Small intestine (tissue), 7 donors: ENCODE measurements around the gene PITPNC1. TPM values are rescaled to one million over a fixed set of nuclear protein-coding genes. Genes with fewer than 3 reads are reported as not detected.

Experiments used
- DNase-seq, 2 donors: peaks; one replicate each; pipeline versions ENCODE4 v3.0.0 to v3.0.0-alpha.2; 2013
- FAIRE-seq: peaks from 2 replicates; lab custom pipeline; 2012; peaks lifted over from hg19 to GRCh38; lab: Jason Lieb, UNC
- H3K27ac ChIP-seq, 3 donors: one replicate each; pipeline ENCODE4 v1.5.1; 2013; ENCODE audit warnings: low read length in 2 of 3, mild to moderate bottlenecking in 2 of 3, control low read depth in 1 of 3, inconsistent platforms in 1 of 3, low read depth in 1 of 3, moderate library complexity in 1 of 3
- H3K27me3 ChIP-seq, 3 donors: one replicate each; pipeline ENCODE4 v1.6.1; 2013; ENCODE audit warnings: low read length in 3 of 3, inconsistent platforms in 1 of 3; ENCODE audit not compliant: control insufficient read depth in 3 of 3, insufficient read depth in 3 of 3
- H3K36me3 ChIP-seq, 3 donors: one replicate each; pipeline ENCODE4 v1.6.1; 2013; ENCODE audit warnings: low read length in 3 of 3, inconsistent platforms in 1 of 3, low read depth in 1 of 3, mild to moderate bottlenecking in 1 of 3, moderate library complexity in 1 of 3; ENCODE audit not compliant: control insufficient read depth in 3 of 3, insufficient read depth in 2 of 3
- H3K4me1 ChIP-seq, 3 donors: one replicate each; pipeline ENCODE4 v1.6.1; 2013; ENCODE audit warnings: low read length in 2 of 3, inconsistent platforms in 1 of 3, low read depth in 1 of 3, mild to moderate bottlenecking in 1 of 3, moderate library complexity in 1 of 3; ENCODE audit not compliant: control insufficient read depth in 3 of 3, insufficient read depth in 2 of 3
- H3K4me3 ChIP-seq, 3 donors: one replicate each; pipeline ENCODE4 v1.5.1; 2013; ENCODE audit warnings: low read length in 3 of 3, control low read depth in 1 of 3, inconsistent platforms in 1 of 3, low read depth in 1 of 3, mild to moderate bottlenecking in 1 of 3, moderate library complexity in 1 of 3
- H3K9me3 ChIP-seq, 2 donors: one replicate each; pipeline ENCODE4 v1.6.1; 2013; ENCODE audit warnings: low read depth in 1 of 2, low read length in 1 of 2; ENCODE audit not compliant: control insufficient read depth in 2 of 2, insufficient read depth in 1 of 2
- WGBS, 3 donors: extraction: QIAGEN DNeasy Blood & Tissue Kit; methylation state at CpG; one replicate each; pipeline ENCODE4 v1.1.7; 2013; 5-methylcytosine and 5-hydroxymethylcytosine counted together
- polyA plus RNA-seq, 4 donors: library from polyadenylated mRNA; stranded (reverse) in 3 of 4; unstranded in 1 of 4; fragments of 200-250 nt in 3 of 4; fragments of 120-200 nt in 1 of 4; gene quantifications; one replicate each; pipeline versions ENCODE4 v1.2.1 to v1.2.3, GENCODE V29; 2013
- donor health status: healthy with polysubstance abuse.
- donor health status: control.
- donor health status: control.
- donor health status: Bipolar disorder and iron deficiency.
- donor health status: healthy.

Gene PITPNC1
- polyA plus RNA-seq, 4 donors, result 0.67 to 11.7 (median 3.4) TPM

GRCh38 chr17:67546578-67547527 is 169.8 kb downstream of the PITPNC1 start:
- WGBS, 3 donors, result 45 to 56% (median 55%) methylated on average over 11 of the region's 11 CpGs
- no peak for FAIRE-seq
- peaks cover 0 to 2% (median 0%) of the 10 kb centered on the region in 3 donors for H3K36me3 ChIP-seq
- no peak overlapping the region for H3K4me3 ChIP-seq
- H3K9me3 ChIP-seq, result no peaks in the 10 kb centered on the region
- peaks cover 0 to 16% (median 8%) of the 10 kb centered on the region in 3 donors for H3K4me1 ChIP-seq
- DNase-seq, result peak; percentile 65
- H3K27ac ChIP-seq, result peak overlapping the region in 1 of 3 donors; percentile 67
- H3K27me3 ChIP-seq, result no peaks in the 10 kb centered on the region

GRCh38 chr17:67548693-67549092 is 171.6 kb downstream of the PITPNC1 start:
- FAIRE-seq (no peak), DNase-seq (no peak)
- Histone ChIP-seq H3K4me1 (peaks cover 0 to 11% (median 8%) of the 10 kb centered on the region in 3 donors), H3K9me3 (no peaks in the 10 kb centered on the region), H3K36me3 (peaks cover 0 to 2% (median 0%) of the 10 kb centered on the region in 3 donors), H3K27me3 (no peaks in the 10 kb centered on the region), H3K27ac (no peak overlapping the region), H3K4me3 (no peak overlapping the region)
- WGBS, 3 donors, result 87 to 96% (median 93%) methylated on average over 3 of the region's 3 CpGs

GRCh38 chr17:67549820-67550219 is 172.7 kb downstream of the PITPNC1 start:
- 76 to 92% (median 86%) methylated on average over 9 of the region's 9 CpGs for WGBS, 3 donors
- FAIRE-seq, result no peak
- no peaks in the 10 kb centered on the region for H3K27me3 ChIP-seq
- H3K36me3 ChIP-seq, result peaks cover 0 to 2% (median 0%) of the 10 kb centered on the region in 3 donors
- peak overlapping the region in 1 of 3 donors; percentile 57 for H3K27ac ChIP-seq
- no peaks in the 10 kb centered on the region for H3K9me3 ChIP-seq
- no peak overlapping the region for H3K4me3 ChIP-seq
- no peak for DNase-seq
- peaks cover 0 to 11% (median 8%) of the 10 kb centered on the region in 3 donors for H3K4me1 ChIP-seq

- Histone ChIP-seq H3K27ac (no peak overlapping the region), H3K36me3 (peaks cover 0 to 6% (median 0%) of the 10 kb centered on the region in 3 donors), H3K27me3 (no peaks in the 10 kb centered on the region), H3K4me3 (no peak overlapping the region), H3K4me1 (no peaks in the 10 kb centered on the region), H3K9me3 (peaks cover 0 to 6% of the 10 kb centered on the region in 2 donors)
- DNase-seq (no peak), FAIRE-seq (no peak)
- 94 to 97% (median 94%) methylated on average over 6 of the region's 6 CpGs for WGBS, 3 donors
These were observed 177.6 kb downstream of the PITPNC1 start for GRCh38 chr17:67554634-67555033.

GRCh38 chr17:67555855-67556254 is 178.8 kb downstream of the PITPNC1 start:
- H3K4me1 ChIP-seq, result no peaks in the 10 kb centered on the region
- 97 to 100% (median 100%) methylated on average over 1 of the region's 1 CpG for WGBS, 3 donors

GRCh38 chr17:67557052-67557845 is 180.2 kb downstream of the PITPNC1 start:
- Histone ChIP-seq H3K27ac (no peak overlapping the region), H3K4me1 (no peaks in the 10 kb centered on the region), H3K9me3 (peaks cover 0 to 6% of the 10 kb centered on the region in 2 donors), H3K36me3 (peaks cover 0 to 3% (median 0%) of the 10 kb centered on the region in 3 donors), H3K27me3 (no peaks in the 10 kb centered on the region), H3K4me3 (no peak overlapping the region)
- WGBS, 3 donors, result 88 to 93% (median 92%) methylated on average over 11 of the region's 11 CpGs
- no peak for FAIRE-seq
- DNase-seq, result no peak

More at GRCh38 chr17:67555855-67556254, 178.8 kb downstream of the PITPNC1 start:
- Histone ChIP-seq H3K36me3 (peaks cover 0 to 3% (median 0%) of the 10 kb centered on the region in 3 donors), H3K4me3 (no peak overlapping the region), H3K27me3 (no peaks in the 10 kb centered on the region), H3K27ac (no peak overlapping the region), H3K9me3 (peaks cover 0 to 6% of the 10 kb centered on the region in 2 donors)
- DNase-seq, result no peak
- no peak for FAIRE-seq

- H3K9me3 ChIP-seq, result peaks cover 0 to 6% of the 10 kb centered on the region in 2 donors
- H3K36me3 ChIP-seq, result peaks cover 0 to 3% (median 0%) of the 10 kb centered on the region in 3 donors
- H3K27me3 ChIP-seq, result no peaks in the 10 kb centered on the region
- 86 to 91% (median 88%) methylated on average over 5 of the region's 5 CpGs for WGBS, 3 donors
- H3K4me3 ChIP-seq, result no peak overlapping the region
- H3K4me1 ChIP-seq, result no peaks in the 10 kb centered on the region
- no peak for FAIRE-seq
- H3K27ac ChIP-seq, result no peak overlapping the region
- no peak for DNase-seq
These were observed 180.8 kb downstream of the PITPNC1 start for GRCh38 chr17:67557921-67558320.
